HepG2 (cell line): ENCODE measurements around the gene TRA2B. TPM values are rescaled to one million over a fixed set of nuclear protein-coding genes. Genes with fewer than 3 reads are reported as not detected.

Experiments used
- GATAD2A ChIP-seq: IDR thresholded peaks from 2 replicates; pipeline ENCODE4 v1.6.1; 2016
- NRL ChIP-seq: sonication (generic); formaldehyde crosslinking; IDR thresholded peaks from 2 replicates; pipeline ENCODE4 v1.5.0; 2020; ENCODE audit warnings: missing genetic modification reagents, mild to moderate bottlenecking, moderate library complexity, borderline replicate concordance
- PAXIP1 ChIP-seq: sonication (generic); formaldehyde crosslinking; conservative IDR thresholded peaks from 2 replicates; pipeline ENCODE4 v1.4.0; 2020; ENCODE audit warnings: mild to moderate bottlenecking, missing genetic modification reagents, moderate library complexity
- PLSCR1 ChIP-seq: sonication (generic); formaldehyde crosslinking; IDR thresholded peaks from 2 replicates; pipeline ENCODE4 v1.5.0; 2020; ENCODE audit warnings: missing genetic modification reagents, mild to moderate bottlenecking, borderline replicate concordance
- RELA ChIP-seq: sonication (generic); formaldehyde crosslinking; IDR thresholded peaks from 2 replicates; pipeline ENCODE4 v1.4.0; 2020; ENCODE audit warnings: missing genetic modification reagents
- SKI ChIP-seq: fragments of 450-650 bp; IDR thresholded peaks from one replicate; pipeline ENCODE4 v1.6.1; 2018; ENCODE audit warnings: mild to moderate bottlenecking; ENCODE audit not compliant: partially characterized antibody
- SP4 ChIP-seq: sonication (generic); formaldehyde crosslinking; IDR thresholded peaks from 2 replicates; pipeline ENCODE4 v1.8.1; 2023; ENCODE audit warnings: mild to moderate bottlenecking, missing genetic modification reagents
- TBX2 ChIP-seq: sonication (generic); formaldehyde crosslinking; IDR thresholded peaks from 2 replicates; pipeline ENCODE4 v1.5.0; 2020; ENCODE audit warnings: missing genetic modification reagents, mild to moderate bottlenecking, borderline replicate concordance
- ZBTB20 ChIP-seq: sonication (generic); formaldehyde crosslinking; IDR thresholded peaks from 2 replicates; pipeline ENCODE4 v1.8.1; 2023; ENCODE audit warnings: missing genetic modification reagents, low read depth, mild to moderate bottlenecking, borderline replicate concordance
- ZNF446 ChIP-seq: sonication (generic); formaldehyde crosslinking; IDR thresholded peaks from 2 replicates; pipeline ENCODE4 v1.5.0; 2020; ENCODE audit warnings: mild to moderate bottlenecking, missing genetic modification reagents
- polyA plus RNA-seq, 8 experiments: library from polyadenylated mRNA; depleted of rRNA in 3 of 8; stranded (reverse) in 7 of 8; unstranded in 1 of 8; fragments of >200 nt; fragmentation: Illumina TruSeq in 4 of 8; extraction: Trizol in 4 of 8; gene quantifications; 2 replicates each; pipeline versions ENCODE4 v1.2.1 to v1.2.3, GENCODE V29; 2011 to 2016; ENCODE audit warnings: low read depth in 4 of 8, missing spikeins in 1 of 8, mixed read lengths in 1 of 8; ENCODE audit not compliant: insufficient read depth in 1 of 8
- total RNA-seq, 5 experiments: library from RNA; depleted of rRNA; stranded (reverse); fragments of >200 nt; fragmentation: Illumina TruSeq; extraction: Trizol; gene quantifications; 2 replicates each; pipeline ENCODE4 v1.2.3, GENCODE V29; 2016; ENCODE audit warnings: low read depth in 1 of 5
- TF ChIP-seq, protein P1 (sequence below): sonication (generic); formaldehyde crosslinking; IDR thresholded peaks from 2 replicates; pipeline ENCODE4 v1.9.0; 2021; ENCODE audit warnings: missing genetic modification reagents, borderline replicate concordance
- TF ChIP-seq, protein P2 (sequence below): sonication (generic); formaldehyde crosslinking; IDR thresholded peaks from 2 replicates; pipeline ENCODE4 v1.5.0; 2020; ENCODE audit warnings: mild to moderate bottlenecking, missing genetic modification reagents, borderline replicate concordance

Gene TRA2B
- total and polyA plus RNA-seq, 2 of the 13 experiments (the other 11 are each of a cell fraction or from before 2014, with no cell fraction given): 105 to 241 TPM

DNA sequence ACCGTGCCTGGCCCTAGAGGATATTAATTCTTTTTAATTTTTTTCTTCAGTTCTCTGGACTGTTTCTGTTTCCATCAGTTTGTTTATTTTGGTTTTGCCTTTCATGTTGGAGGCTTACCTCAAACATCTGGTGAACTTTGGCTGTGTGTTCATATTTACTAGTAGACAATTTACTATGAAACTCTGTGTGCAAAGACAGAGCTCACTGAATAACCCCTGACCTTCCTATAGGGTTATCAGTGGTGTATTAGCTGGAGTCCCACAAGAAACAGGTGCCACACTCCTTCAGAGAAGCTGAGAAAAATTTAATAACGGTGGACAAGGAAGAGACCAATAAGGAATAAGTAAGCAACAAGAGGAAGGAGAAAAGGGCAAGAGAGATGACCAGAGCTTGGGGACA, 28.8 kb upstream of the TRA2B start (continued):
- TF ChIP-seq, protein P1, sequence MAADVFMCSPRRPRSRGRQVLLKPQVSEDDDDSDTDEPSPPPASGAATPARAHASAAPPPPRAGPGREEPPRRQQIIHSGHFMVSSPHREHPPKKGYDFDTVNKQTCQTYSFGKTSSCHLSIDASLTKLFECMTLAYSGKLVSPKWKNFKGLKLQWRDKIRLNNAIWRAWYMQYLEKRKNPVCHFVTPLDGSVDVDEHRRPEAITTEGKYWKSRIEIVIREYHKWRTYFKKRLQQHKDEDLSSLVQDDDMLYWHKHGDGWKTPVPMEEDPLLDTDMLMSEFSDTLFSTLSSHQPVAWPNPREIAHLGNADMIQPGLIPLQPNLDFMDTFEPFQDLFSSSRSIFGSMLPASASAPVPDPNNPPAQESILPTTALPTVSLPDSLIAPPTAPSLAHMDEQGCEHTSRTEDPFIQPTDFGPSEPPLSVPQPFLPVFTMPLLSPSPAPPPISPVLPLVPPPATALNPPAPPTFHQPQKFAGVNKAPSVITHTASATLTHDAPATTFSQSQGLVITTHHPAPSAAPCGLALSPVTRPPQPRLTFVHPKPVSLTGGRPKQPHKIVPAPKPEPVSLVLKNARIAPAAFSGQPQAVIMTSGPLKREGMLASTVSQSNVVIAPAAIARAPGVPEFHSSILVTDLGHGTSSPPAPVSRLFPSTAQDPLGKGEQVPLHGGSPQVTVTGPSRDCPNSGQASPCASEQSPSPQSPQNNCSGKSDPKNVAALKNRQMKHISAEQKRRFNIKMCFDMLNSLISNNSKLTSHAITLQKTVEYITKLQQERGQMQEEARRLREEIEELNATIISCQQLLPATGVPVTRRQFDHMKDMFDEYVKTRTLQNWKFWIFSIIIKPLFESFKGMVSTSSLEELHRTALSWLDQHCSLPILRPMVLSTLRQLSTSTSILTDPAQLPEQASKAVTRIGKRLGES: no peak
- no peak for TF ChIP-seq PLSCR1 (CRISPR knock-in tag)
- TF ChIP-seq ZBTB20 (CRISPR knock-in tag): peak; percentile 98; the same call in 1 of the 2 replicates
- TF ChIP-seq RELA (CRISPR knock-in tag): no peak
- TF ChIP-seq PAXIP1 (CRISPR knock-in tag): peak; percentile 98
- TF ChIP-seq ZNF446 (CRISPR knock-in tag): no peak
- TF ChIP-seq SP4 (CRISPR knock-in tag): no peak
- TF ChIP-seq TBX2 (CRISPR knock-in tag): peak; percentile 93
- TF ChIP-seq, protein P2, sequence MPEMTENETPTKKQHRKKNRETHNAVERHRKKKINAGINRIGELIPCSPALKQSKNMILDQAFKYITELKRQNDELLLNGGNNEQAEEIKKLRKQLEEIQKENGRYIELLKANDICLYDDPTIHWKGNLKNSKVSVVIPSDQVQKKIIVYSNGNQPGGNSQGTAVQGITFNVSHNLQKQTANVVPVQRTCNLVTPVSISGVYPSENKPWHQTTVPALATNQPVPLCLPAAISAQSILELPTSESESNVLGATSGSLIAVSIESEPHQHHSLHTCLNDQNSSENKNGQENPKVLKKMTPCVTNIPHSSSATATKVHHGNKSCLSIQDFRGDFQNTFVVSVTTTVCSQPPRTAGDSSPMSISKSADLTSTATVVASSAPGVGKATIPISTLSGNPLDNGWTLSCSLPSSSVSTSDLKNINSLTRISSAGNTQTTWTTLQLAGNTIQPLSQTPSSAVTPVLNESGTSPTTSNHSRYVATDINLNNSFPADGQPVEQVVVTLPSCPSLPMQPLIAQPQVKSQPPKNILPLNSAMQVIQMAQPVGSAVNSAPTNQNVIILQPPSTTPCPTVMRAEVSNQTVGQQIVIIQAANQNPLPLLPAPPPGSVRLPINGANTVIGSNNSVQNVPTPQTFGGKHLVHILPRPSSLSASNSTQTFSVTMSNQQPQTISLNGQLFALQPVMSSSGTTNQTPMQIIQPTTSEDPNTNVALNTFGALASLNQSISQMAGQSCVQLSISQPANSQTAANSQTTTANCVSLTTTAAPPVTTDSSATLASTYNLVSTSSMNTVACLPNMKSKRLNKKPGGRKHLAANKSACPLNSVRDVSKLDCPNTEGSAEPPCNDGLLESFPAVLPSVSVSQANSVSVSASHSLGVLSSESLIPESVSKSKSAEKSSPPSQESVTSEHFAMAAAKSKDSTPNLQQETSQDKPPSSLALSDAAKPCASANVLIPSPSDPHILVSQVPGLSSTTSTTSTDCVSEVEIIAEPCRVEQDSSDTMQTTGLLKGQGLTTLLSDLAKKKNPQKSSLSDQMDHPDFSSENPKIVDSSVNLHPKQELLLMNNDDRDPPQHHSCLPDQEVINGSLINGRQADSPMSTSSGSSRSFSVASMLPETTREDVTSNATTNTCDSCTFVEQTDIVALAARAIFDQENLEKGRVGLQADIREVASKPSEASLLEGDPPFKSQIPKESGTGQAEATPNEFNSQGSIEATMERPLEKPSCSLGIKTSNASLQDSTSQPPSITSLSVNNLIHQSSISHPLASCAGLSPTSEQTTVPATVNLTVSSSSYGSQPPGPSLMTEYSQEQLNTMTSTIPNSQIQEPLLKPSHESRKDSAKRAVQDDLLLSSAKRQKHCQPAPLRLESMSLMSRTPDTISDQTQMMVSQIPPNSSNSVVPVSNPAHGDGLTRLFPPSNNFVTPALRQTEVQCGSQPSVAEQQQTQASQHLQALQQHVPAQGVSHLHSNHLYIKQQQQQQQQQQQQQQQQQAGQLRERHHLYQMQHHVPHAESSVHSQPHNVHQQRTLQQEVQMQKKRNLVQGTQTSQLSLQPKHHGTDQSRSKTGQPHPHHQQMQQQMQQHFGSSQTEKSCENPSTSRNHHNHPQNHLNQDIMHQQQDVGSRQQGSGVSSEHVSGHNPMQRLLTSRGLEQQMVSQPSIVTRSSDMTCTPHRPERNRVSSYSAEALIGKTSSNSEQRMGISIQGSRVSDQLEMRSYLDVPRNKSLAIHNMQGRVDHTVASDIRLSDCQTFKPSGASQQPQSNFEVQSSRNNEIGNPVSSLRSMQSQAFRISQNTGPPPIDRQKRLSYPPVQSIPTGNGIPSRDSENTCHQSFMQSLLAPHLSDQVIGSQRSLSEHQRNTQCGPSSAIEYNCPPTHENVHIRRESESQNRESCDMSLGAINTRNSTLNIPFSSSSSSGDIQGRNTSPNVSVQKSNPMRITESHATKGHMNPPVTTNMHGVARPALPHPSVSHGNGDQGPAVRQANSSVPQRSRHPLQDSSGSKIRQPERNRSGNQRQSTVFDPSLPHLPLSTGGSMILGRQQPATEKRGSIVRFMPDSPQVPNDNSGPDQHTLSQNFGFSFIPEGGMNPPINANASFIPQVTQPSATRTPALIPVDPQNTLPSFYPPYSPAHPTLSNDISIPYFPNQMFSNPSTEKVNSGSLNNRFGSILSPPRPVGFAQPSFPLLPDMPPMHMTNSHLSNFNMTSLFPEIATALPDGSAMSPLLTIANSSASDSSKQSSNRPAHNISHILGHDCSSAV (CRISPR knock-in tag): no peak
- TF ChIP-seq NRL (CRISPR knock-in tag): no peak
- TF ChIP-seq GATAD2A (CRISPR knock-in tag): peak; percentile 90
- TF ChIP-seq SKI: peak; percentile 39
